H9 (cell line): ENCODE data around the gene LRP1B. TPM values are rescaled to one million over a fixed set of nuclear protein-coding genes. Genes with fewer than 3 reads are reported as not detected.

ENCODE experiments used
- DNase-seq: peaks from one replicate; pipeline ENCODE4 v3.0.0-alpha.2; 2017
- H2AFZ ChIP-seq: one replicate; pipeline ENCODE4 v1.6.1; 2013; ENCODE audit warnings: mild to moderate bottlenecking, low read length, control low read depth, moderate library complexity
- H2AK5ac ChIP-seq: 2 replicates; pipeline ENCODE4 v1.6.1; 2013; ENCODE audit warnings: low read length, control low read depth, mixed read lengths; ENCODE audit not compliant: insufficient read length
- H2BK120ac ChIP-seq: one replicate; pipeline ENCODE4 v1.6.1; 2013; ENCODE audit warnings: low read depth, mild to moderate bottlenecking, low read length, control low read depth, inconsistent platforms; ENCODE audit not compliant: poor library complexity, severe bottlenecking
- H2BK12ac ChIP-seq: 2 replicates; pipeline ENCODE4 v1.6.1; 2013; ENCODE audit warnings: low read length, control low read depth, mixed read lengths, low read depth; ENCODE audit not compliant: insufficient read length
- H2BK15ac ChIP-seq: 2 replicates; pipeline ENCODE4 v1.6.1; 2013; ENCODE audit warnings: low read depth, low read length, control low read depth
- H2BK20ac ChIP-seq: one replicate; pipeline ENCODE4 v1.6.1; 2013; ENCODE audit warnings: low read depth, mild to moderate bottlenecking, low read length, control low read depth, inconsistent platforms; ENCODE audit not compliant: poor library complexity, severe bottlenecking
- H2BK5ac ChIP-seq: 2 replicates; pipeline ENCODE4 v1.6.1; 2013; ENCODE audit warnings: low read length, control low read depth, mixed read lengths; ENCODE audit not compliant: insufficient read length
- H3K14ac ChIP-seq: 2 replicates; pipeline ENCODE4 v1.6.1; 2013; ENCODE audit warnings: low read length, control low read depth; ENCODE audit not compliant: insufficient read depth
- H3K18ac ChIP-seq: 2 replicates; pipeline ENCODE4 v1.6.1; 2013; ENCODE audit warnings: low read depth, mild to moderate bottlenecking, mixed read lengths, low read length, control low read depth; ENCODE audit not compliant: insufficient read length
- H3K23ac ChIP-seq: 2 replicates; pipeline ENCODE4 v1.6.1; 2013; ENCODE audit warnings: low read length, control low read depth, mixed read lengths, low read depth; ENCODE audit not compliant: insufficient read length
- H3K23me2 ChIP-seq: 2 replicates; pipeline ENCODE4 v1.6.1; 2013; ENCODE audit warnings: low read depth, mild to moderate bottlenecking, mixed read lengths, low read length, control low read depth; ENCODE audit not compliant: insufficient read length, poor library complexity, severe bottlenecking
- H3K27ac ChIP-seq: 2 replicates; pipeline ENCODE4 v1.5.1; 2013; ENCODE audit warnings: low read length, control low read depth, mixed read lengths, low read depth; ENCODE audit not compliant: insufficient read length
- H3K27me3 ChIP-seq: 2 replicates; pipeline ENCODE4 v1.6.1; 2013; ENCODE audit warnings: low read length, control low read depth, inconsistent platforms; ENCODE audit not compliant: insufficient read depth
- H3K4ac ChIP-seq: 2 replicates; pipeline ENCODE4 v1.6.1; 2013; ENCODE audit warnings: low read depth, mild to moderate bottlenecking, control low read depth, inconsistent platforms, low read length, moderate library complexity
- H3K4me1 ChIP-seq: 2 replicates; pipeline ENCODE4 v1.6.1; 2013; ENCODE audit warnings: low read length, control low read depth, inconsistent platforms; ENCODE audit not compliant: insufficient read depth
- H3K4me2 ChIP-seq: 2 replicates; pipeline ENCODE4 v1.6.1; 2013; ENCODE audit warnings: low read length, control low read depth, mixed read lengths; ENCODE audit not compliant: insufficient read length, insufficient read depth
- H3K56ac ChIP-seq: 2 replicates; pipeline ENCODE4 v1.6.1; 2013; ENCODE audit warnings: low read depth, mild to moderate bottlenecking, mixed read lengths, low read length, control low read depth; ENCODE audit not compliant: insufficient read length
- H3K79me1 ChIP-seq: 2 replicates; pipeline ENCODE4 v1.6.1; 2013; ENCODE audit warnings: low read depth, mild to moderate bottlenecking, moderate library complexity, low read length, control low read depth, inconsistent platforms; ENCODE audit not compliant: insufficient read depth, poor library complexity, severe bottlenecking
- H3K79me2 ChIP-seq: 2 replicates; pipeline ENCODE4 v1.6.1; 2013; ENCODE audit warnings: low read length, control low read depth, inconsistent platforms; ENCODE audit not compliant: insufficient read depth
- H3K9ac ChIP-seq: 2 replicates; pipeline ENCODE4 v1.6.1; 2013; ENCODE audit warnings: low read length, control low read depth, mixed read lengths; ENCODE audit not compliant: insufficient read length; ENCODE audit errors: extremely low read depth
- H3K9me3 ChIP-seq: one replicate; pipeline ENCODE4 v1.6.1; 2013; ENCODE audit warnings: low read depth, low read length, inconsistent platforms; ENCODE audit not compliant: control insufficient read depth
- H3T11ph ChIP-seq: one replicate; pipeline ENCODE4 v1.6.1; 2013; ENCODE audit warnings: mild to moderate bottlenecking, low read length, control low read depth, inconsistent platforms
- H4K20me1 ChIP-seq: one replicate; pipeline ENCODE4 v1.6.1; 2013; ENCODE audit not compliant: control insufficient read depth, insufficient read length, insufficient read depth
- H4K5ac ChIP-seq: 2 replicates; pipeline ENCODE4 v1.6.1; 2013; ENCODE audit warnings: low read depth, mild to moderate bottlenecking, mixed read lengths, low read length, control low read depth; ENCODE audit not compliant: insufficient read length
- H4K8ac ChIP-seq: replicated peaks from 2 replicates; pipeline ENCODE4 v1.6.1; 2013; ENCODE audit warnings: low read length, control low read depth, mixed read lengths, low read depth; ENCODE audit not compliant: insufficient read length
- H4K91ac ChIP-seq: 2 replicates; pipeline ENCODE4 v1.6.1; 2013; ENCODE audit warnings: low read depth, mild to moderate bottlenecking, moderate library complexity, mixed read lengths, low read length, control low read depth; ENCODE audit not compliant: insufficient read length
- H3K27ac Mint-ChIP-seq, 3 experiments: 2 replicates in 2 of 3; 3 replicates in 1 of 3; pipeline ENCODE4 v1.8.0; 2020 to 2021; ENCODE audit warnings: mixed read lengths in 3 of 3, mild to moderate bottlenecking in 1 of 3, moderate library complexity in 1 of 3
- H3K27me3 Mint-ChIP-seq: 2 replicates; pipeline ENCODE4 v1.8.0; 2021; ENCODE audit warnings: low read depth, mild to moderate bottlenecking, moderate library complexity, mixed read lengths
- H3K36me3 Mint-ChIP-seq, 3 experiments: 2 replicates in 2 of 3; 3 replicates in 1 of 3; pipeline ENCODE4 v1.8.0; 2020 to 2021; ENCODE audit warnings: low read depth in 3 of 3, mixed read lengths in 3 of 3; ENCODE audit not compliant: insufficient read depth in 1 of 3
- H3K4me1 Mint-ChIP-seq, 2 experiments: 2 replicates each; pipeline ENCODE4 v1.8.0; 2020; ENCODE audit warnings: mixed read lengths in 2 of 2
- H3K4me3 Mint-ChIP-seq, 2 experiments: 2 replicates in 1 of 2; 3 replicates in 1 of 2; pipeline ENCODE4 v1.8.0; 2020 to 2021; ENCODE audit warnings: mild to moderate bottlenecking in 2 of 2, mixed read lengths in 2 of 2, moderate library complexity in 1 of 2
- H3K9me3 Mint-ChIP-seq, 2 experiments: 2 replicates in 1 of 2; 3 replicates in 1 of 2; pipeline ENCODE4 v1.8.0; 2020; ENCODE audit warnings: mild to moderate bottlenecking in 2 of 2, mixed read lengths in 2 of 2, moderate library complexity in 1 of 2
- CTCF ChIP-seq: fragments of 200-600 bp; sonication (generic); conservative IDR thresholded peaks from 3 replicates; pipeline ENCODE4 v1.8.0; 2021; ENCODE audit warnings: antibody characterized with exemption, mild to moderate bottlenecking
- WGBS: extraction: QIAGEN DNeasy Blood & Tissue Kit; methylation state at CpG from one replicate; pipeline ENCODE4 v1.1.7; 2013; ENCODE audit warnings: missing lambda C conversion rate, low lambda C conversion rate, mixed read lengths; ENCODE audit not compliant: insufficient read length; ENCODE audit errors: extremely low coverage; 5-methylcytosine and 5-hydroxymethylcytosine counted together
- total RNA-seq: library from RNA; stranded (reverse); gene quantifications from 2 replicates; pipeline ENCODE4 v1.2.1, GENCODE V29; 2021

Gene LRP1B
- total RNA-seq, 1 experiment from 2014 or later = not detected

GRCh38 chr2:141557329-141558095 lies 573.3 kb downstream of the LRP1B start:
- Histone ChIP-seq H4K91ac (no peak overlapping the region), H3K23ac (no peak overlapping the region), H2BK120ac (no peak overlapping the region), H3T11ph (no peak overlapping the region), H3K79me1 (no peaks in the 10 kb centered on the region), H2AK5ac (no peak overlapping the region), H4K5ac (no peak overlapping the region), H3K23me2 (no peaks in the 10 kb centered on the region), H3K27ac (no peak overlapping the region), H3K9ac (no peak overlapping the region), H3K79me2 (no peaks in the 10 kb centered on the region), H4K8ac (no peak overlapping the region), H2BK5ac (no peak overlapping the region), H4K20me1 (no peaks in the 10 kb centered on the region), H2BK20ac (no peak overlapping the region), H3K9me3 (no peaks in the 10 kb centered on the region), H3K56ac (no peak overlapping the region), H3K18ac (no peak overlapping the region), H3K14ac (no peak overlapping the region), H2BK15ac (no peak overlapping the region), H3K4me2 (no peak overlapping the region), H2BK12ac (no peak overlapping the region), H3K4me1 (no peaks in the 10 kb centered on the region; the same call in 1 of the 2 replicates), H3K27me3 (no peaks in the 10 kb centered on the region), H2AFZ (no peak overlapping the region), H3K4ac (no peak overlapping the region)
- H3K4me3 Mint-ChIP-seq = no peak overlapping the region
- TF ChIP-seq CTCF = no peak
- DNase-seq = no peak
- no peaks in the 10 kb centered on the region for H3K36me3 Mint-ChIP-seq
- H3K27ac Mint-ChIP-seq = peak overlapping the region in 1 of 3 experiments; percentile 72; a peak in 1 of 7 replicates
- H3K4me1 Mint-ChIP-seq = peaks cover 3 to 10% of the 10 kb centered on the region in 2 experiments; a peak in 3 of 4 replicates
- WGBS = no CpG with 5 or more reads among the region's 4 CpGs
- no peaks in the 10 kb centered on the region for H3K27me3 Mint-ChIP-seq
- H3K9me3 Mint-ChIP-seq = no peaks in the 10 kb centered on the region
